M059J (cell line): ENCODE data around the gene EBF4. TPM values are rescaled to one million over a fixed set of nuclear protein-coding genes. Genes with fewer than 3 reads are reported as not detected.
"Not testable (repeated sequence)": the region's sequence is repeated elsewhere in the genome, so short reads cannot be mapped to it uniquely, and the experiment has no call there.

ENCODE experiments used
- DNase-seq: peaks from one replicate; pipeline ENCODE4 v3.0.0-alpha.2; 2012; ENCODE audit warnings: low read depth
- total RNA-seq: library from RNA; depleted of rRNA; stranded (reverse); fragments of >200 nt; shearing (Covaris generic); gene quantifications from 2 replicates; pipeline ENCODE4 v1.2.3, GENCODE V29; 2014

EBF4 gene
- total RNA-seq, 1 experiment from 2014 or later, result 1.5 TPM

DNA sequence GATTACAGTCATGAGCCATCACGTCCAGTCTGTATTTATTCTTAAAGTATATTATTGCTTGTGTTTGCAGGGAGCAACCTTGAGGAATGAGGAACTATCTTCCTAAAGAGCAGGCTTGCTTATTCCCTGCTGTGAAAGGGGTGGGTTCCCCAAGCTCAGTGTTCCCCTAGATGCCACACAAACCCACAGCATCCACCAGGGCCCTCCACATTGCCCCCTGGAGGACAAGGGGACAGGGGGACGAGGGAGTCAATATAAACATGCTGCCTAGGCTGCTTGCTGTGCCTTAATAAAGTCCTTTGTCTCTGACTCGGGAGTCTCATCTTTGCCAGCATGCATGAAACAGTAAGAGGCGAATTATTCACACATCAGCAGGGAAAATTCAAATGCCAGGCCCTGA is 20.6 kb upstream of the EBF4 start:
- no peak for DNase-seq

DNA sequence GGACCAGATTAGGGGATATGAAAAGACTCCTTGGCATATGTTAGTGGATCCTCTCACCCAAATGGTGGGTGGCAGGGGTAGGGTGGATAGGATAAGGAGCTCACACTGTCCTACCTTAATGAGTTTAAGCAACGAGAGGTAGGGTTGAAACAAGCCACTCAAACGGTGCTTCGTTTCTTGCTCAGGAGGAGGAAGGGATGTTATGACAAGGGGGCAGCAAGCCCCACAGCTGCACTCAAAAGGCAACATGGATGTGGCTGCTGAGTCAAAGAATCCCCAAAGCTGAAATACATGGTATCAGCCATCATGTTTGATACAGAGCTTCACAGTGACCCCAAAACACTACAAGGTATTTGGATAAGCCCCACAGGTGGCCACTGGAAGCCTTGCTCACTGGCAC is 20.1 kb upstream of the EBF4 start:
- no peak for DNase-seq

DNA sequence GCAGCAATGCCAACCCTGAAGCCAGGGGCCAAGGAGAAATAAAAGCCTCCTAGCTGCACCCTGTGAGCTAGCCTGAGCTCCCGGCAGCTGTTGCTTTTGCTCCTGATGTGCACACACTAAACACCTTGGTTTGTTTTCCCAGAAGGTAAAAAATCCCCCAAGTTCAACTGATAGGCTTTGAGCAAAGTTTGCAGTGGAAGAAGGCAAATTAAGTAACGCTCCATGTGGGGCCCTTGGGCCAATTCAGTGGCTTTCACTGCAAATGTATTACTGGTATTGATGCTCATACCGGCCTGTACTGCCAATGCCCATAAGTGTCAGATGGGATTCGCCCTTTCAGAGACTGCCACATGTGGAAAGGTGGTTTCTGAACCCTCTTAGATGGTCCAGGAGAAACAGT is 19.1 kb upstream of the EBF4 start:
- no peak for DNase-seq

DNA sequence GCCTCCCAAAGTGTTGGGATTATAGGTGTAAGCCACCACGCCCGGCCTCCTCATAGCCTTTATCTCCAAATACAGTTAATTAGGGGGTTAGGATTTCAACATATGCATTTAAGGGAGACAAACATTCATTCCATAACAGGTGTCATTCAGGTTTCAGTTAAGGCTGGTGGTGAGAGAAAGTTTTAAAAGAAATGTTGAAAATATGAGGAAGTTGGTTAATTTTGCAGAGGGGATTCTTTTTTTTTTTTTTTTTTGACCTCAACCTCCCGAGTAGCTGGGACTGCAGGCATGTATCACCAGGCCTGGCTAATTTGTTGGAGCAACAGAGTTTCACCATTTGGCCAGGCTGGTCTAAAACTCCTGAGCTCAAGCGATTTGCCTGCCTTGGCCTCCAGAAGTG is 12.5 kb upstream of the EBF4 start:
- no peak for DNase-seq

DNA sequence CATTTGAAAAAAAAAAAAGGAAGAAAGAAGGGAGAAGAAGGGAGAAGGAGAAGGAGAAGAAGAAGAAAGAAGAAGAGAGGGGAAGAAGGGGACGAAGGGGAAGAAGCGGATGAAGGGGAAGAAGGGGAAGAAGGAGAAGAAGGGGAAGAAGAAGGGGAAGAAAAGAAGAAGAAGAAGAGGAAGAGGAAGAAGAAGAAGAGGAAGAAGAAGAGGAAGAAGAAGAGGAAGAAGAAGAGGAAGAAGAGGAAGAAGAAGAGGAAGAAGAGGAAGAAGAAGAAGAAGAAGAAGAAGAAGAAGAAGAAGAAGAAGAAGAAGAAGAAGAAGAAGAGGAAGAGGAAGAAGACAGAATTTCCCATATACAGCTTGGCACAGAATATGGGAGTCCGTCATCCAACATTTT is 10.5 kb upstream of the EBF4 start:
- DNase-seq, result not testable (repeated sequence)

DNA sequence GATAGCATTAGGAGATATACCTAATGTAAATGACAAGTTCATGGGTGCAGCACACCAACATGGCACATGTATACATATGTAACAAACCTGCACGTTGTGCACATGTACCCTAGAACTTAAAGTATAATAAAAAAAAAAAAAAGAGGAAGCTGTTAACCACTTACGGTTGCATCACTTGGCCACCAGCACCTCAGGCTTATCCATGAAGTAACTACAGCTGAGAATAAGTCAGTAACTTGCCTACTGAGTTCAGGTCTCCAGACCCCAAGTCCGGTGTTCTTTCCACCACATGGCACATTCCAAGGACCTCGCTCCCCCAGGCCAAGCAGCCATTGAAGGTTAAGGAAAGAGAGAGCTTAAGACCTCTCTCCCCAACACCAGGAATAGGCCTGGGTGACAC is 7.8 kb upstream of the EBF4 start:
- DNase-seq, result not testable (repeated sequence)

DNA sequence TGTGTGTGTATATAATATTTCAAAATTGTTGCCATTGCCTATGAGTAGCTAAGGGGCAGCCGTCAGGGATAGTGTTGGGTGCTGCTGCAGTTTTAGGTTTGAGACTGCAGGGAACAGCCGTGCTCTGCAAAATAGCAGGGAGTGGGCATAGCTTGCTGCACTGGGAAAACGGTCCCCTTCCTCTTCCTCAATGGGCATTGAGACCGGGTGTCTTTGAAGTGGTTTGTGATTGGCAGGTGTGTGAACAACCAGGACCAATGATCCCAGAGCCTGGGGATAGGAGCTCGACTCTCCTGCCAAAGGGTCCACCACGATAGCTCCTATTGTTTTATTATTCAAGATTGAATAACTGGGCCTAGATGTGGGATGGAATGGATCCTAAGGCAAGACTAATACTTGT is 5.1 kb upstream of the EBF4 start:
- DNase-seq, result no peak

DNA sequence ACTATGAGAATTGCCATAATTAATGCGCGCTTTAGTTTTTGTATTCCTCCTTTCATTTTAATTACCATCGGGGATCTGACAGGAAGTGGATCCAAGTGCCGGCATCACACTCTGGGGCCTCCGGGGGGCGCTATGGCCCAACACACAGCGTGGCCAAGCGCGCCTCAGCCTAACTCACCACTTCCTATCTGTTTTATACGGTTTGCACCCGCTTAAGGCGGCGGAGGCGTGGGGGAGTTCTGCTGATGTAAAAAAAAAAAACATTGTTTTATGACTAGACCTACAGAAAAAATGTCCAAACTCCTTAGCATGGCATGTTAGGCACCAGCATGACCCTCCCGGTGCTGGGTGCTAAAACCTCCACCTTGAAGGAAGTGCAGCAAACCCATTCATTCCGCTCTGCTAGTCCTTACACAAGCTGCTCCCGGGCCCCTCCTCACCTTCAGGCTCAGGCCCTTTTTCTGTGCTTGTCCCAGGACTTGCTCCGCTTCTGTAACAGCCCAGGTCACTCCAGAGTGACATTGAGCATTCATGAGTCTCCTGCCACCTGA is 4.5 kb upstream of the EBF4 start:
- DNase-seq, result peak; percentile 26

DNA sequence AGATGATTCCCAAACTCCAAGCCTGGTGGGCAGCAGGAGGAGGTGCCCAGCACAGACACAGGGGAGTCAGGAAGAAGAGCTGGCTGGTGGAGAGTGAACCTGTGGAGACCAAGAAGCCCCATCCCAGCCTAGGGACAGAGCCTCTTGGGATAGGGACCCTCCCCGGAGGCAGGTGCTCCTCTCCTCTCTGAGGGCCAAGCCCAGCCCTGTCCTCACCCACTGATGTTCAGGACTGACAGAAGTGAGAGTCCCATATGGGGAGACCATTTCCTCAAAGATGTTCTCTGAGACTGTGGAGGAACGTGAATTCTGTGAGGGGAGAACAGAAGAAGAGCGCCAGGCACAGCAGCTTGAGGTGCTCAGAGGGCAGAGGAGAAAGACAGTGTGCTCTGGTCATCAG is 2.4 kb upstream of the EBF4 start:
- DNase-seq, result no peak

DNA sequence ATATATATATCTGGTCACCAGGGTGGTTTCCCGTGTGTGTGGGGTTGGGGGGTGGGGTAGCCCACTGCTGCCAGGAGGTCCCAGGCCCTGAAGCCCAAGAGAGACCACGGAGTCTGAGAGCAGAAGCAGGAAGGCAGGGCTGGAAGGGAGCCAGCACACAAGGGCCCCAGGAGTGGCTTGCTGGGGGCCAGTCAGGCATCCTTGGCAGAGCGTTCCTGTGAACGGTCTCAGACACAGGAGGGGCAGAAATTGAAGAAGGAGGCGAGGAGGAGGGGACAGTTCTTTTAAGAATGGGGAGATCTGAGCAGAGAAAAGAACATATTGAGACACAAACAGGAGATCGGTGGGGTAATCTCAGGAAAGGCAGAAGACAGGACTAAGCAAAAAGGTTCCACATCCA is 1.9 kb upstream of the EBF4 start:
- no peak for DNase-seq

DNA sequence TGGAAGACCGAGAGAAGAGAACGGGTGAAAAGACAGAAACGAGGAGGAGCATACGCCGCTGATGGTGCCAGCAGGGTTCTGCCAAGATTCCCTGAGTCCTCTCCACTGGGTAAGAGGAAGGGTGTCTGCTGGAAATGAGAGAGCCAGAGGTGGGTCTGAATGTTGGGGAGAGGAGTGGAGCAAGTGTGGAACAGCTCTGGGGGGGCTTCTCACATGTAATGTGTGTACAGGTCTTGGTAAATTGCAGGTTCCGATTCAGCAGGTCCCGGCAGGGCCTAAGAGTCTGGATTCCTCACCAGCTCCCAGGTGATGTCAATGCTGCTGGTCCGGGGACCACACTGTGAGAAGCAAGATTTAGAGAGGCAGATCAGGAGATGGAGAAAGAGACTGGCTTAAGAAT is 1.5 kb upstream of the EBF4 start:
- DNase-seq, result no peak

DNA sequence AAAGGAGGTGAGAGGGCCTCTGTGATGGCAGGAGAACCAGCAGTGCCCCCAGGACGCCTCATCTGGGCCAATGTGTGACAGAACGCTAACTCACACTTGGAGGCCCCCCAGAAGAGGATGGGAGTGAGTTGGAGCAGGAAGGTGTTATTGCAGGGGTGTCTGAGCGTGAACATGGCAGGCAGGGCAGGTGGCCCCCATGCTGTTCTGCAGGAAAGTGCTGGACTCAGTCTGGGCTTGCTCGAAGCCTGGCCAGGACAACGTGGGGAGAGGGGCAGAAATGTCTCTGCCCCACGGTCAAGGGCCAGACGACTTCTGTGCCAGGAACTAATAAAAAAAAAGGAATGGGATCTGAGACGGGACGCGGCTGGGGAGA is 931 bp upstream of the EBF4 start:
- DNase-seq, result no peak

DNA sequence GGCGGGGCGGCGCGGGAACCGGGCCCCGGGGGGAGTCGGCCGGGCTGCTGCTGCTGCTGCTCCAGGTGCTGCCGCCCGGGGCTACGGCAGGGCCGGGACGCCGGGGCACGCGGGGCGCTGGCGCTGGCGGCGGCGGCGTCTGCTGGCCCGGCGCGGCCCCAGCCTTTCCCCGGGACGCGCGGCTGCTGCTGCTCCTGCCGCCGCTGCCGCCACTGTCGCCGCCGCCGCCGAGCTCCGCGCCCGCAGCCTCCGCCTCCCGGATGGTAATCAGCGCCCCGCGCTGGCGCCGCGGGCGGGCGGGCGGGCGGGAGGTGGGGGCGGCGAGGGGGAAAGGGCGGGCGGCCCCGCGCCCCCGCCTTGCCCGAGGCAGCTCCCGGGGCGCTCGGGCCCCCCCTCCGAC is 306 bp downstream of the EBF4 start:
- DNase-seq, result no peak

DNA sequence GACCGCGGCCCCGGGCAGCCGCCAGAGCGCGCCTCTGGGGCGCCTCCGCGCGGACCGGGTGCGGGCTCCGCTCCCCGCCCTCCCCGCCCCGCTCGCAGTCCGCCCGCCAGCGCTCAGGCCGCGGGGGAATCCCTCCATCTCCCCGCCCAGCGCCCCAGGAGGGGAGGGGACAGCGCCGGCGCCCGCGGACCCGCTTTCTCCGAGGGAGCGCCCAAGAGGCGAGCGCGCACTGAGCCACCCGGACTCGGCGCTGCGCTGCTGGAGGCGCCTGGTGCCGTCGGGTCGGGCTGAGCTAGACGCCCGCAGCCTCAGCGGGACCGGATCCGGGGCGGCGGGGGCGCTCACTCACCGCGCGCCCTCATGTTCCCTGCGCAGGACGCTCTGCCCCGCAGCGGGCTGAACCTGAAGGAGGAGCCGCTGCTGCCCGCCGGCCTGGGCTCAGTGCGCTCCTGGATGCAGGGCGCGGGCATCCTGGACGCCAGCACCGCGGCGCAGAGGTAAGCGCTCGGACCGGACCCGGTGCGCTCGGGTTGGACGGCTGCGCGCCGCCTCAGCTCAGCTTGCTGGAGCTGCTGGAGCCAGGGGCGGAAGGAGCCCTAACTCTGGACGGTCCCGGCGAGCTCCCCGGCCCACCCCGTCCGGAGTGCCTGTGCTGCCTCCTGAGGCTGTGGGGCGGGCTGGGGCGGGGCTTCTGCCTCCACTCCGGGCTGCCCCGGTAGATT is 867 bp downstream of the EBF4 start:
- no peak for DNase-seq

DNA sequence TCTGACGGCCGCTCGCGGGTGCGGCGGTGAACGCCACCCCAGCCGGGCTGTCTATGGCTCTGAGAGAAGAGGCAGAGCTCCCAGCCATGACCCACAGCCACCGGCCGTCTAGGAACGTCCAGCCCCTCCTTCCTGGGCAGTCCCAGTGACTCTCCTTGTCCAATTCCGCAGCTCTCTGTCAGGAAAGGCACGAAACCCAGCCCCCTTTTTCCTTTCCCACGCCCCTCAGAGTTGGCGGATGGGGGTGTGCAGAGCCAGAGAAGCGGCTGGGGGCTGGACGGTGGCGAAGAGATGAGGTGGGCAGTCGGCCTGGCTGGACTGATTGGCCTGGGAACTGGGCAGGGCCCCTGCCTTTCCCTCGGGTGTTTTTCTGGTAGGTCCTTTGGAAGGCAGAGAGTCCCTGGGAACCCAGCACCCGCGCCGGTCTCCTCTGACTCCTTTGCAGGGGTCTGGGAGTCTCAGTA is 1.5 kb downstream of the EBF4 start:
- DNase-seq, result no peak

DNA sequence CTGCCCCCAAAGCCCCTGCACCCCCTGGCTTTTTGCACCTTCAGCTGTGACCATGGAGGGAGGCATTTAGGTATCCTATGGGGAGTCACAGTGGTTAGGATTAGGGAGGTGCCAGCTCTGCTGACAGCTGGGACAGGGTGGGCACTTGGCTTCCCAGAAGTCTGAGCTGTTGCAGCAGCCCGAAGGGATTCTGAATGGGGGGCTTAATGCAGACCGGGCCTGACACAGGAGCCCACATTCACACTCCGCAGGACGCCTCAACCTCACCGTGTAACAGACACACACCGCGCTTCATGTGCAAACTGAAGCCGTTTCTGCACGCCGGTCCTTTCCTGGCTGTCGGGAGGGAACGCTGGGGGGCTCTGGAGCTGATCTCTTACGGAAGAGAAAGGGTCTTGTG is 1.9 kb downstream of the EBF4 start:
- no peak for DNase-seq

DNA sequence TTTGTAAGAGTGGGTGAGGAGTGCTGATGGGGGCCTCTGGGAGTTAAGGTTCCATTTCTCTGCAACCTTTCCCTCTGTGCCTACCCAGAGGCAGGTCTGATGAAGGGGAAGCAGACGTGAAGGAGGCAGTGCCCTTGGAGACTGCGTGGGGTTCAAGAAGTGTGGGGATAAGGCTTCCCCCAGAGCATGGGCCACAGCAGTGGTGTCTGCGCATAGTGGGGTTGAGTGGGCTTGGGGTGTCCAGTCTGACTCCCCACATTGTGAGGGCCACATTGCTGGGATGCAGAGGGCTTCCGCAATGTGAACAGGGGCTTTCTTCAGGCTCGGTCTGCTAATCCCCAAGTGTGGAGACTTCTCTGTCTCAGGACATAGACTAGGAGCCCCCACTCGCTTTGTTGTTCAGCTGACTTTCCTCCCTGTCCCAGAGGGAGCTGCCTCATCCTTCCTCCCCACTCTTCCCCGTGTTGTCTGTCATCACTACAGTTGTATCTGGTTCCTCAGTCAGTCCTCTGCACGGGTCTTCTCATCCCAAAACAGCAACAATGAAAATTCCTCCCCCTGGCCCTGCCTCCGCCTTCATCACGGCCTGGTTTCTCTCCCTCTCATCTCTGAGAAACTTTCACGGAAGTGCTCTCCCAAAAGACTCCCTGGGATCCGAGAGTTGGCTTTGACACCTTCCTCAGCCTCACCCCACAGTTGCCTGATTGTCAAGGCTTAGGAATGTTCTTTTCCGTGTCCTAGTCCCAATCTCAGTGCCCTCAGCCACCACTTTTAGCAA is 2.8 kb downstream of the EBF4 start:
- DNase-seq, result no peak

DNA sequence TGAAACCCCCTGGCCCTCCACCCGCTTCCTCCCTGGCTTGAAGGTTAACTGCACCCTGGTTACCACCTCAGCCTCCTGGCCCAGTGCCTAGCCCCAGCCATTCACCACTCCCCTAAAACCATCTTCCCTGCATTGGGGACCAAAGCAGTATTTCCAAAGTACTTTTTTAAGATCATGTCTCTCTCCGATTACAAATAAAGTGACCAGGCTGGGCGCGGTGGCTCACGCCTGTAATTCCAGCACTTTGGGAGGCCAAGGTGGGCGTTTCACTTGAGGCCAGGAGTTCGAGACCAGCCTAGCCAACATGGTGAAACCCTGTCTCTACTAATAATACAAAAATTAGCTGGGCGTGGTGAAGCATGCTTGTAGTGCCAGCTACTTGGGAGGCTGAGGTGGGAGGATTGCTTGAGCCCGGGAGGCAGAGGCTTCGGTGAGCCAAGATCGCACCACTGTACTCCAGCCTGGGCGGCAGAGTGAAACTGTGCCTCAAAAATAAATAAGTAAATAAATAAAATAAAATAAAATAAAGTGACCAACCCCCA is 3.5 kb downstream of the EBF4 start:
- not testable (repeated sequence) for DNase-seq

DNA sequence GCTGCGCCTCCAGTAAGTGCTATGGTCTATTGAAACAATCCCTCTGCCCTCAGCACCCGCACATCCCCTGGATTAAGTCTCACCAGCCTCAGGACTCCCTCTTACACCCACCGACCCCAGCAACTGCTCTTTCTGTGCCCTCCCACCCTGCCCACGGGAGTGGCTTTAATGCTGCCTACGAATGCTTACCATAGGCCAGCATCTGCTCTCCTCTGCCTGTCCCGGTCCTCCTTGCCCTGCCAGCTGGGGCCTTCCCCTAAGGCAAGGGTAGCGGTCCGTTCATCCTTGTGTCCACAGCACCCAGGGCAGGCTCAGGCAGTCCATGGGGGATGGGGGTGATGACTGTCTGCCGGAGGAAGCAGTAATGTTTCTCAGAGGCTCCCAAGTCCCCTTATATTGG is 4.1 kb downstream of the EBF4 start:
- no peak for DNase-seq

DNA sequence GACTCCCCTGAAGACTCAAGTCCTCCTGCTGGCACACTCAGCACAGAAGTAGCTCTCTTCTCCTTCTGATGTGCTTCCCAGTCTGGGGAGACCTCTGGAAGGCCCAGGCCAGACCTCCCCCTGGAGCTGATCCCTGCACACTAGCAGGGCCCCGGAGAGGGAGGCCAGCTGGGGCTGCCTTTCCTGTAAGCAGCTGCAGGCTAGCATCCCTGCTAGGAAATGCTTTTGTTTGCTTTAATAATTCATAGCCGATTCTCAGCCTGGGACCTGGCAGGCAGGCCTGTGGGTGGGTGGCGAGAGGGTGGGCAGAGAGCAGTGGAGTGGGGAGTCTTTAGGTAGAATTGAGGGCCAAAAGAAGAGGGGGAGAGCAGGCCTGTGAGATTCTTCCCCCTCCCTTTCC is 5.2 kb downstream of the EBF4 start:
- DNase-seq, result no peak

DNA sequence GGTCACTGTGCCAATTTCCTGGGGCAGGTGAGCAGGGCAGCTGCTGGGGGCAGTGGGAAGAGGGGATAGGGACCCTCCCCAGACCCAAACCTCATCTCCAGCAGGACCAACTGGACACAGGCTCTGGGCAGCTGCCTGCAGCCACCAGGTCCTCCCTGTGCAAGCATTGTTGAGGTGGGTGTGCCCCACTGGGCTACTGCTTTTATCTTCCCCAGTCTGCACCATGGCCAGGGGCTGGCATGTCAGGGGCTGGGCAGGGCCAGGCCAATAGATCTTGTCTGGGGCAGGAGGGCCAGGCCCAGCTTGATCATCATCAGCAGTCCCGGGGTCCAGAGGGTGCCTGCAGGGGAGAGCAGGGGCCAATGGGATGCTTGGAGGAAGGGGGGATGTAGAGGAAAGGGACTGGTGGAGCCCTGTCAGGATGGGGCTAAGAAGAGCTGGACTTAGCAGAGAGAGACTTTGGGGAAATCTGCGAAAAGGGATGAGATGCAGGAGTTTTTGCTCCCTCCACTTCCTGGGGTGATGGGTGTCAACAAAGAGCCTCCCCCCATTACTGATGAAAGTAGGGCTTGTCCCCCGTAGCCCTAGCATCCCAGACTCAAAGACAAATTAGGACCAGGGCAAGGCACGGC is 5.7 kb downstream of the EBF4 start:
- DNase-seq, result no peak

DNA sequence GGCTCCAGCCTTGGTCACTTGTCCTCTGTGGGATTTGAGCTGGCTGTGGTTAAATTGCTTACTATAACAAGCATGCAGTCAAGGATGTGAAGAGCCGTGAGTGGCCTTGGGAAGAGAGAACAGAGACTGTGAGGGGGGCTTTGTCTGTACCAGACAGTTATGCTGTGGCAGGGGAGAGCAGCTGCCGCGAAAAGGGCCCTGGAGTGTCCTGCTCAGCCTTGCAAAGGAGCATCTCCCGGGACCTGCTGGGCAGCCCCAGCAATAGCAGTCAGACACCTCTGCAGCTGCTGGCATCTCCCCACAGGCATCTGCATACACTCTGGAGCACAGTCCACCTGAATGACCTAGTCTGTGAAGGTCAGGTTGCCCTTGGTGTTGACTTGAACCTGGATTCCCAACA is 6.3 kb downstream of the EBF4 start:
- DNase-seq, result no peak
